Endothelial cell (in vitro differentiated cells): ENCODE measurements around the gene TAF10. TPM values are rescaled to one million over a fixed set of nuclear protein-coding genes. Genes with fewer than 3 reads are reported as not detected.

ENCODE experiments used
- DNase-seq: peaks from one replicate; pipeline ENCODE4 v3.0.0; 2021; ENCODE audit warnings: low spot score
- H3K27ac Mint-ChIP-seq: one replicate; pipeline ENCODE4 v1.8.0; 2021; ENCODE audit warnings: mixed read lengths, inconsistent platforms; ENCODE audit not compliant: unreplicated experiment
- H3K27me3 Mint-ChIP-seq: one replicate; pipeline ENCODE4 v1.8.0; 2021; ENCODE audit warnings: mild to moderate bottlenecking, moderate library complexity, mixed read lengths, inconsistent platforms; ENCODE audit not compliant: unreplicated experiment
- H3K36me3 Mint-ChIP-seq: one replicate; pipeline ENCODE4 v1.8.0; 2021; ENCODE audit warnings: mild to moderate bottlenecking, low read depth, mixed read lengths, inconsistent platforms; ENCODE audit not compliant: unreplicated experiment
- H3K4me1 Mint-ChIP-seq: one replicate; pipeline ENCODE4 v1.8.0; 2021; ENCODE audit warnings: mild to moderate bottlenecking, mixed read lengths, inconsistent platforms; ENCODE audit not compliant: unreplicated experiment
- H3K4me3 Mint-ChIP-seq: one replicate; pipeline ENCODE4 v1.8.0; 2021; ENCODE audit warnings: mild to moderate bottlenecking, mixed read lengths, inconsistent platforms; ENCODE audit not compliant: unreplicated experiment
- H3K9me3 Mint-ChIP-seq: one replicate; pipeline ENCODE4 v1.8.0; 2021; ENCODE audit warnings: mixed read lengths, inconsistent platforms; ENCODE audit not compliant: unreplicated experiment
- CTCF ChIP-seq: fragments of 200-600 bp; sonication (generic); IDR thresholded peaks from one replicate; pipeline ENCODE4 v1.5.0; 2021; ENCODE audit warnings: antibody characterized with exemption; ENCODE audit not compliant: unreplicated experiment
- total RNA-seq: library from RNA; stranded (reverse); fragmentation: NEBNext Ultra II Directional; extraction: Animal tissue kit (Norgen Biotek cat#: 25700); gene quantifications from one replicate; pipeline ENCODE4 v1.2.1, GENCODE V29; 2021; ENCODE audit not compliant: unreplicated experiment

The TAF10 gene
- total RNA-seq, 1 donor from 2014 or later = 62.2 TPM

- Mint-ChIP-seq H3K4me1 (peaks cover 50% of the 10 kb centered on the region), H3K27ac (peak overlapping the region; percentile 99), H3K27me3 (peaks cover 13% of the 10 kb centered on the region)
Observed at GRCh38 chr11:6606471-6607189, 5.4 kb downstream of the TAF10 start.

DNA sequence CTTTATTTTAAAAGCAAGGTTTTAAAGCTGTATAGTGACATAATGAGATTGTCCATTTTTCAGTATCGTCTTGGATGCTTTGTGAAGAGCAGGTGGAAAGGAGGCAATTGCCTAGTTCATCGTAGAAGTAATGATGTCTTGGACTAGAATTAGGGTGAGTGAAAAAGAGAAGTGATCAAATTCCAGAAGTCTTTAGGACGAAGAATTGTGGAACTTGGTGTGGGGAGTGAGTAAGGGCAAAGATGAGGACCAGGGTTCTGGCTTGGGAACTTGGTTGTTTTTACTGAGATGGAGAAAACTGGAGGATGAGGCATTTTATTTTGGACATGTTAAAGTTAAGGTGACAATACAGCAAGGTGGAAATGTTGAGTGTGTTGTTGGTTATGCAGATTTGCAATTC, 7.2 kb downstream of the TAF10 start:
- H3K27me3 Mint-ChIP-seq = peaks cover 12% of the 10 kb centered on the region
- no peak overlapping the region for H3K27ac Mint-ChIP-seq
- no peak overlapping the region for H3K4me3 Mint-ChIP-seq
- no peak for TF ChIP-seq CTCF
- peak; percentile 0 for DNase-seq
- peaks cover 42% of the 10 kb centered on the region for H3K4me1 Mint-ChIP-seq
- peaks cover 39% of the 10 kb centered on the region for H3K36me3 Mint-ChIP-seq
- H3K9me3 Mint-ChIP-seq = no peaks in the 10 kb centered on the region

More at GRCh38 chr11:6606471-6607189, 5.4 kb downstream of the TAF10 start:
- Mint-ChIP-seq H3K36me3 (peaks cover 51% of the 10 kb centered on the region), H3K4me3 (peak overlapping the region; percentile 85), H3K9me3 (no peaks in the 10 kb centered on the region)
- no peak for TF ChIP-seq CTCF
- DNase-seq = peak; percentile 87

DNA sequence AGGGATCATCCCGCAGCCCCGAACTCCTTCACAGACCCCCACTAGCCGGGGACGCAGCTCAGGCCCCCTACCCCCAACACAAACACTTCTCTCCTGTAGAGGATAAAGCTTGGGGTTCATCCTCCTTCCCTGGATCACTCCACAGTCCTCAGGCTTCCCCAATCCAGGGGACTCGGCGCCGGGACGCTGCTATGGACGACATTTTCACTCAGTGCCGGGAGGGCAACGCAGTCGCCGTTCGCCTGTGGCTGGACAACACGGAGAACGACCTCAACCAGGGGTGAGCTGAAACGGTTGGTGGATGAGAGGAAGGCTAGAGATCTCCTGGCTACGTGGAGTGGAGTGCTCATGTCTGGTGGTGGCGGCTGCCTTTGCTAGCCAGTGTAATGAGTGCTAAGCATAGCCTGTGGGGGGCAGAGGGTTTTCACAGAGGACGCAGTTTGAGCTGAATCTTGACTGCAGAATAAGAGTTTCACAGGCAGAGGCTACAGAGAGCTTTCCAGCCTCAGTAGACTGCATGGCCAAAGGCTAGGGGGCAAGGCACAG, 7.9 kb downstream of the TAF10 start:
- TF ChIP-seq CTCF = no peak
- H3K27ac Mint-ChIP-seq = no peak overlapping the region
- no peak overlapping the region for H3K4me3 Mint-ChIP-seq
- peaks cover 40% of the 10 kb centered on the region for H3K4me1 Mint-ChIP-seq
- no peaks in the 10 kb centered on the region for H3K9me3 Mint-ChIP-seq
- peaks cover 10% of the 10 kb centered on the region for H3K27me3 Mint-ChIP-seq
- DNase-seq = peak; percentile 45
- peaks cover 39% of the 10 kb centered on the region for H3K36me3 Mint-ChIP-seq

DNA sequence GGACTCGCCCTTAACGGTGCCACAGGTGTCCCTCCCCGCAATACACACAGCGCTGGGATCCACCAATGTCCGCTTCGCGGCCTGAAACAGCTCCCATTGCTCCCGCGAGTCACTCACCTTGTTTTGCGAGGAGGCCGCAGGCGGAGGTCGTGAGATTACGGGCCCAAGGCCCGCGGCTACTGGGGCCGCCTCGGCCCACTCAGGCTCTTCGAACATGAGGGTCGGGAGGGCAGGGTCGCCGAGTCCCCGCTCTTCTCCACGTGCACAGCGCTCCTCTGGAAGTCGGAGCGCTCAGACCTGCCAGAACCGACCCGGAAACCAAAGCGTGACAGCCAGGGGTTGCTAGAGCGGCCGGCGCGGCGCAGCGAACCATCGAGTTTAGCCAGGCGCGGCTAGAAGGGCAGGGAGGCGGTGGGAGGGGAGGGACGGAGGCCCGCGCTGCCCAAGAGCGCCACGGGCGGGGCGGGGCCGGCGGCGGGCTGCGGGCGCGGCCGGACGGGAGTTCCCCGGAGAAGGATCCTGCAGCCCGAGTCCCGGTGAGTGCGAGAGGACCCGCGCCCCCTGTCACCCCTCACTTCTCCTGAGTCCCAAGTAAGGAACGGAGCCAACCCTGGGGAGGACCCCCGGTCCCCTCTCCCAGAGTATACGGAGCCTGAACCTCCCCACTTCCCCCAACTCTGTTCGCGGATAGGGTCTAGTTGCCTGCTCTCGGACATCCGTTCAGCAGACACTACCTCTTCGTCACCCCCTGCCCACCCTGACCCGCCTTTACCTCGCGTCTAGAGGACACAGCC, 8.5 kb downstream of the TAF10 start, which contains the start of the genes ILK and RRP8:
Gene ILK (plus strand): TSS at position 488 of the 794 bp plus-strand sequence. CDS start 498 bp downstream, outside the sequence.
Gene RRP8 (minus strand): TSS at position 330 of the 794 bp plus-strand sequence. CDS start 114 bp downstream, at position 216.
- TF ChIP-seq CTCF = no peak
- H3K27me3 Mint-ChIP-seq = peaks cover 10% of the 10 kb centered on the region
- DNase-seq = peak; percentile 92
- peaks cover 35% of the 10 kb centered on the region for H3K4me1 Mint-ChIP-seq
- no peaks in the 10 kb centered on the region for H3K9me3 Mint-ChIP-seq
- no peak within 1 kb of the TSS for H3K27ac Mint-ChIP-seq
- H3K4me3 Mint-ChIP-seq = no peak within 1 kb of the TSS
- peaks cover 38% of the 10 kb centered on the region for H3K36me3 Mint-ChIP-seq
